AG10803 (cell line): Measurements from ENCODE around the gene KIF2C.
"Not testable (repeated sequence)": the region's sequence is repeated elsewhere in the genome, so short reads cannot be mapped to it uniquely, and the experiment has no call there.

ENCODE experiments used
- DNase-seq: peaks from one replicate; pipeline ENCODE4 v3.0.0; 2010; ENCODE audit warnings: low read depth
- H3K4me3 ChIP-seq: 2 replicates; pipeline ENCODE4 v1.5.1; 2011; ENCODE audit warnings: mild to moderate bottlenecking, low read length, control low read depth
- CTCF ChIP-seq: conservative IDR thresholded peaks from 2 replicates; pipeline ENCODE4 v1.5.1; 2011; ENCODE audit warnings: mild to moderate bottlenecking, low read length, control low read depth, inconsistent platforms

Gene KIF2C

GRCh38 chr1:44808938-44809917, 69.6 kb downstream of the KIF2C start:
- DNase-seq, result peak; percentile 85
- peak overlapping the region; percentile 78 for H3K4me3 ChIP-seq
- TF ChIP-seq CTCF, result peak; percentile 39

GRCh38 chr1:44810101-44810761, 70.6 kb downstream of the KIF2C start:
- TF ChIP-seq CTCF, result no peak
- peak; percentile 46 for DNase-seq
- peak overlapping the region; percentile 78 for H3K4me3 ChIP-seq

- H3K4me3 ChIP-seq, result 0 out of 2 replicates have a peak overlapping the region, but pooled peaks have one; percentile 15
- DNase-seq, result not testable (repeated sequence)
These were observed 71.1 kb downstream of the KIF2C start for GRCh38 chr1:44810762-44811105.

GRCh38 chr1:44811234-44811633, 71.6 kb downstream of the KIF2C start:
- DNase-seq, result no peak
- H3K4me3 ChIP-seq, result peak overlapping the region; percentile 8; the same call in 1 of the 2 replicates
- TF ChIP-seq CTCF, result peak; percentile 22; the same call in 1 of the 2 replicates

- H3K4me3 ChIP-seq, result no peak overlapping the region; the same call in 1 of the 2 replicates
- no peak for TF ChIP-seq CTCF
- no peak for DNase-seq
These were observed 73.3 kb downstream of the KIF2C start for GRCh38 chr1:44812822-44813543.

- not testable (repeated sequence) for H3K4me3 ChIP-seq, DNase-seq
These were observed 76.3 kb downstream of the KIF2C start for GRCh38 chr1:44815926-44816325.

GRCh38 chr1:44817307-44817706, 77.7 kb downstream of the KIF2C start:
- DNase-seq, result no peak
- no peak for TF ChIP-seq CTCF
- no peak overlapping the region for H3K4me3 ChIP-seq
